Measurements from ENCODE around the gene UBASH3B. TPM values are rescaled to one million over a fixed set of nuclear protein-coding genes. Genes with fewer than 3 reads are reported as not detected.

Gene UBASH3B
- total and polyA plus RNA-seq, 9 donors = 0.31 to 5.9 (median 1.8) TPM

DNA sequence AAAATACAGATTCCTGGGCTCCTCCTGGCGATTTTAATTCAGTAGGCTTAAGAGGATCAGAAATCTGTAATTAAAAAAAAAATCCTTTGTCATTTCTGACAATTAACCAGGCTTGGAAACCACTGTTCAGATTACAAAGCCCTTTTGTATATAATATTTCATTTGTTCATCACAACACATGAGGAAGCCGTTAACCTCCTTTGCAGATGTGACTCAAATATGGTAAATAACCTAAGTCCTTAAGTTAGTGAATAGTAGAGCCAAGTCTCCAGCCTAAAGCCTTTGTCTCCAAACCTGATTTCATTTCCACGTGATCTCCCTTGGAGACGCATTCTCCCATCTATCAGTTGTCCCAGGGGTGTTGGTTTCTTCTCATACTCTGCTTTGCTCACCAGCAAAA lies 67.6 kb downstream of the UBASH3B start:
- Histone ChIP-seq H3K4me3 (no peak overlapping the region), H3K9me3 (no peaks in the 10 kb centered on the region), H3K27me3 (no peaks in the 10 kb centered on the region), H3K27ac (no peak overlapping the region), H3K4me1 (ENCODE audit: insufficient read depth) (no peaks in the 10 kb centered on the region), H3K36me3 (no peaks in the 10 kb centered on the region)
- intact Hi-C loops (cut with DNase I) = no loop called here
- 88 to 94% (median 92%) methylated on average over 4 of the region's 4 CpGs for WGBS, 3 donors
- TF ChIP-seq, protein P1, sequence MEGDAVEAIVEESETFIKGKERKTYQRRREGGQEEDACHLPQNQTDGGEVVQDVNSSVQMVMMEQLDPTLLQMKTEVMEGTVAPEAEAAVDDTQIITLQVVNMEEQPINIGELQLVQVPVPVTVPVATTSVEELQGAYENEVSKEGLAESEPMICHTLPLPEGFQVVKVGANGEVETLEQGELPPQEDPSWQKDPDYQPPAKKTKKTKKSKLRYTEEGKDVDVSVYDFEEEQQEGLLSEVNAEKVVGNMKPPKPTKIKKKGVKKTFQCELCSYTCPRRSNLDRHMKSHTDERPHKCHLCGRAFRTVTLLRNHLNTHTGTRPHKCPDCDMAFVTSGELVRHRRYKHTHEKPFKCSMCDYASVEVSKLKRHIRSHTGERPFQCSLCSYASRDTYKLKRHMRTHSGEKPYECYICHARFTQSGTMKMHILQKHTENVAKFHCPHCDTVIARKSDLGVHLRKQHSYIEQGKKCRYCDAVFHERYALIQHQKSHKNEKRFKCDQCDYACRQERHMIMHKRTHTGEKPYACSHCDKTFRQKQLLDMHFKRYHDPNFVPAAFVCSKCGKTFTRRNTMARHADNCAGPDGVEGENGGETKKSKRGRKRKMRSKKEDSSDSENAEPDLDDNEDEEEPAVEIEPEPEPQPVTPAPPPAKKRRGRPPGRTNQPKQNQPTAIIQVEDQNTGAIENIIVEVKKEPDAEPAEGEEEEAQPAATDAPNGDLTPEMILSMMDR (IDR thresholded peaks at IDR 0.05) = no peak
- TF ChIP-seq POLR2A (IDR thresholded peaks at IDR 0.05) = no peak
- TF ChIP-seq EP300 (IDR thresholded peaks at IDR 0.05) = no peak
- no peak for DNase-seq

DNA sequence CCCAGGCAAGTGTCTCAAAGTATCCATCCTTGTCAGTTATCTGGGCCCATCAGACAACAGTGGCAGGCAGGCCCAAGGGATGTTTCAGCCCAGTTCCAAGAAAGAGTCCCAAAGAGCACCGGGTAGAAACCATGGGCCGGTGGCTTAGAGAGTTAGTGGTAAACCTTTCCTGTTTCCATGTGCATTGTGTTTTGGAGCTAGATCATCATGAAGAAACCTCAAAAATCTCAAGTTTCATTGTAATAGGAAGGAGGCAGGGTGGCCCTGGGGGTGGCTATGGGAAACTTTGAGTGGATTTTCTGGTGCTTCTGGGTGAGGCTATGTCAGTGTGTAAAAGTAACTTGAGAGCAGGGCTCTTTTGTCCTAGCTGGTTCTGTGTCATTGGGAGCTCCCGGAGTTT lies 68.1 kb downstream of the UBASH3B start:
- H3K27me3 ChIP-seq = no peaks in the 10 kb centered on the region
- H3K27ac ChIP-seq = no peak overlapping the region
- H3K36me3 ChIP-seq = no peaks in the 10 kb centered on the region
- no peaks in the 10 kb centered on the region for H3K4me1 ChIP-seq (ENCODE audit: insufficient read depth)
- DNase-seq = no peak
- no peaks in the 10 kb centered on the region for H3K9me3 ChIP-seq
- intact Hi-C loops (cut with DNase I) = no loop called here
- TF ChIP-seq EP300 (IDR thresholded peaks at IDR 0.05) = no peak
- TF ChIP-seq, protein P1 (IDR thresholded peaks at IDR 0.05) = no peak
- TF ChIP-seq POLR2A (IDR thresholded peaks at IDR 0.05) = no peak
- H3K4me3 ChIP-seq = no peak overlapping the region
- WGBS, 3 donors = 89 to 95% (median 91%) methylated on average over 3 of the region's 3 CpGs

DNA sequence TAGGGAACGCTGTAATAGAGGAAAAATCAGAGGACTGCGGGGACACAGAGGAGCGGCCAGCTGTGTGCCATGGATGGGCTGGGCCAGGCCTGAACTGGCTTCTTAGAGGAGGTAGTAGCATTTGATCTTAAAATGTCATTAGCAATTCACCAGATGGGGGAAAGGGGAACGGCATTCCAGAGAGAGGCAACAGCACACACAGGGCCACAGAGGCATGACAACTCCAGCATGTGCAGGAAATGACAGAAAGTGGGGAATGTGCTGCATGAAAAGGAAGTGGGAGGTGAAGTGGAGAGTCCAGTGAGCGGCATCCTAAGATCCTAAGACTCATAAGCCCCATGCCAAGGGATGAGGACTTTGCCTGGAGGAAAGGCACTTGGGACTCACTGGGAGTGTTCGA lies 69.0 kb downstream of the UBASH3B start:
- no peak for DNase-seq
- no peaks in the 10 kb centered on the region for H3K4me1 ChIP-seq (ENCODE audit: insufficient read depth)
- intact Hi-C loops (cut with DNase I) = no loop called here
- H3K9me3 ChIP-seq = no peaks in the 10 kb centered on the region
- H3K27ac ChIP-seq = no peak overlapping the region
- 76 to 80% (median 78%) methylated on average over 6 of the region's 6 CpGs for WGBS, 3 donors
- no peaks in the 10 kb centered on the region for H3K36me3 ChIP-seq
- TF ChIP-seq, protein P1 (IDR thresholded peaks at IDR 0.05) = no peak
- TF ChIP-seq EP300 (IDR thresholded peaks at IDR 0.05) (no peak), POLR2A (IDR thresholded peaks at IDR 0.05) (no peak)
- no peaks in the 10 kb centered on the region for H3K27me3 ChIP-seq
- H3K4me3 ChIP-seq = no peak overlapping the region

DNA sequence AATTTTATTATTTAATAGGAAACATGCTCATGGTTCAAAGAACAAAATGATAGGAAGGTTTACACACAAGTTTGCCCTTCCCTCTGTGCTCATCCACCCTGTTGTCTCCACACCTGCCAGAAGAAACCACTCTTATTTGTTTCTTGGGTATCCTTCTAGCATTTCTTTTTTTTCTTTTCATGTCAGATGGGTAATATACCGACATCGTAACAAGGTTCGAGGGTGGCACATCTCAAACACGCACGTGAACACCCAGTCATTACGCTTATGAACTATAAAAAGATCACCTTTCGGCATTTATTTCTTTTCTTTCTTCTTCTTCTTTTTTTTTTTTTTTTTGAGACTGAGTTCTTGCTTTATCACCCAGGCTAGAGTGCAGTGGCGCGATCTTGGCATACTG lies 70.5 kb downstream of the UBASH3B start:
- TF ChIP-seq POLR2A (IDR thresholded peaks at IDR 0.05) (no peak), EP300 (IDR thresholded peaks at IDR 0.05) (no peak)
- TF ChIP-seq, protein P1 (IDR thresholded peaks at IDR 0.05) = no peak
- no peak overlapping the region for H3K27ac ChIP-seq
- H3K27me3 ChIP-seq = no peaks in the 10 kb centered on the region
- 95 to 98% (median 96%) methylated on average over 9 of the region's 9 CpGs for WGBS, 3 donors
- H3K36me3 ChIP-seq = no peaks in the 10 kb centered on the region
- DNase-seq = no peak
- H3K4me3 ChIP-seq = no peak overlapping the region
- H3K4me1 ChIP-seq (ENCODE audit: insufficient read depth) = no peaks in the 10 kb centered on the region
- H3K9me3 ChIP-seq = no peaks in the 10 kb centered on the region
- intact Hi-C loops (cut with DNase I) = no loop called here
